ENCODE measurements around the gene FOLR1.

- TF ChIP-seq CTCF (conservative IDR thresholded peaks at IDR 0.05 in 1 of 2, IDR thresholded peaks at IDR 0.05 in 1 of 2; ENCODE audit: extremely low read depth in 1 of 2, insufficient read depth in 1 of 2, low read depth in 1 of 2, low read length in 2 of 2) (no peak), EZH2 (IDR thresholded peaks at IDR 0.05; ENCODE audit: borderline replicate concordance, low read length) (no peak)
Measured at GRCh38 chr11:72226701-72227100, 34.8 kb downstream of the FOLR1 start.
